PC-9 (cell line): ENCODE data around the gene UTS2R. TPM values are rescaled to one million over a fixed set of nuclear protein-coding genes. Genes with fewer than 3 reads are reported as not detected.

Experiments
- BruUV-seq: library from RNA; stranded (reverse); fragments of 400-500 nt; replicated peaks from 2 replicates; lab custom pipeline; 2021; lab: Mats Ljungman, UMichigan
- CTCF ChIA-PET: fragments of 300-600 bp; sonication (Branson Sonifier 250); formaldehyde crosslinking; loops from one replicate; lab custom pipeline; 2022; ENCODE audit warnings: antibody characterized with exemption; lab: Charles Lee
- POLR2A ChIA-PET: fragments of 300-600 bp; sonication (Branson Sonifier 250); formaldehyde crosslinking; loops from one replicate; lab custom pipeline; 2022; ENCODE audit warnings: antibody characterized with exemption; ENCODE audit not compliant: unreplicated experiment; lab: Charles Lee
- DNase-seq, 2 experiments: peaks; one replicate each; pipeline versions ENCODE4 v3.0.0 to v3.0.0-alpha.2; 2015 to 2022; ENCODE audit warnings: mixed read lengths in 1 of 2
- H2AFZ ChIP-seq: fragments of 200-600 bp; sonication (generic); 2 replicates; pipeline ENCODE4 v1.8.1; 2017; ENCODE audit warnings: antibody characterized with exemption
- H3F3A ChIP-seq: fragments of 200-600 bp; sonication (generic); 2 replicates; pipeline ENCODE4 v1.8.1; 2017; ENCODE audit warnings: antibody characterized with exemption, mild to moderate bottlenecking, low read depth; ENCODE audit not compliant: insufficient read depth
- H3K27ac ChIP-seq: fragments of 200-600 bp; sonication (generic); 2 replicates; pipeline ENCODE4 v1.6.1; 2016; ENCODE audit warnings: mixed run types
- H3K27me3 ChIP-seq: fragments of 200-600 bp; sonication (generic); 2 replicates; pipeline ENCODE4 v1.6.1; 2016; ENCODE audit warnings: low read depth, mixed run types; ENCODE audit not compliant: insufficient read depth
- H3K36me3 ChIP-seq: fragments of 200-600 bp; sonication (generic); 2 replicates; pipeline ENCODE4 v1.6.1; 2016; ENCODE audit warnings: low read depth, mixed run types
- H3K4me1 ChIP-seq: fragments of 200-600 bp; sonication (generic); replicated peaks from 2 replicates; pipeline ENCODE4 v1.6.1; 2016; ENCODE audit warnings: mixed run types; ENCODE audit not compliant: insufficient read depth
- H3K4me2 ChIP-seq: fragments of 200-600 bp; sonication (generic); 2 replicates; pipeline ENCODE4 v1.6.1; 2017; ENCODE audit warnings: mixed run types
- H3K4me3 ChIP-seq: fragments of 200-600 bp; sonication (generic); 2 replicates; pipeline ENCODE4 v1.6.1; 2016; ENCODE audit warnings: mixed run types
- H3K79me2 ChIP-seq: fragments of 200-600 bp; sonication (generic); 2 replicates; pipeline ENCODE4 v1.6.1; 2017; ENCODE audit warnings: low read depth, mixed run types
- H3K9me2 ChIP-seq: fragments of 200-600 bp; sonication (generic); 2 replicates; pipeline ENCODE4 v1.8.1; 2017; ENCODE audit warnings: mild to moderate bottlenecking; ENCODE audit not compliant: insufficient read depth
- H3K9me3 ChIP-seq: fragments of 200-600 bp; sonication (generic); 2 replicates; pipeline ENCODE4 v1.8.1; 2016; ENCODE audit warnings: low read depth; ENCODE audit not compliant: insufficient read depth
- H4K20me1 ChIP-seq: fragments of 200-600 bp; sonication (generic); 2 replicates; pipeline ENCODE4 v1.8.1; 2017; ENCODE audit not compliant: insufficient read depth
- EZH2 ChIP-seq: fragments of 200-600 bp; sonication (generic); IDR thresholded peaks from 2 replicates; pipeline ENCODE4 v1.8.0; 2017; ENCODE audit warnings: antibody characterized with exemption, low read depth
- intact Hi-C: fragments of 100-400 bp; cut with micrococcal nuclease; formaldehyde crosslinking; loops from one replicate; pipeline ENCODE4 v1.10.0; 2022; ENCODE audit not compliant: unreplicated experiment
- total RNA-seq: library from RNA; stranded (reverse); gene quantifications from 2 replicates; pipeline ENCODE4 v1.2.3, GENCODE V29; 2021
- TF ChIP-seq, protein P1 (sequence below): fragments of 200-600 bp; sonication (generic); conservative IDR thresholded peaks from 2 replicates; pipeline ENCODE4 v1.6.1; 2017; ENCODE audit warnings: mixed run types, antibody characterized with exemption, mild to moderate bottlenecking, moderate library complexity

Gene UTS2R
- total RNA-seq, 1 experiment from 2014 or later, result not detected

DNA sequence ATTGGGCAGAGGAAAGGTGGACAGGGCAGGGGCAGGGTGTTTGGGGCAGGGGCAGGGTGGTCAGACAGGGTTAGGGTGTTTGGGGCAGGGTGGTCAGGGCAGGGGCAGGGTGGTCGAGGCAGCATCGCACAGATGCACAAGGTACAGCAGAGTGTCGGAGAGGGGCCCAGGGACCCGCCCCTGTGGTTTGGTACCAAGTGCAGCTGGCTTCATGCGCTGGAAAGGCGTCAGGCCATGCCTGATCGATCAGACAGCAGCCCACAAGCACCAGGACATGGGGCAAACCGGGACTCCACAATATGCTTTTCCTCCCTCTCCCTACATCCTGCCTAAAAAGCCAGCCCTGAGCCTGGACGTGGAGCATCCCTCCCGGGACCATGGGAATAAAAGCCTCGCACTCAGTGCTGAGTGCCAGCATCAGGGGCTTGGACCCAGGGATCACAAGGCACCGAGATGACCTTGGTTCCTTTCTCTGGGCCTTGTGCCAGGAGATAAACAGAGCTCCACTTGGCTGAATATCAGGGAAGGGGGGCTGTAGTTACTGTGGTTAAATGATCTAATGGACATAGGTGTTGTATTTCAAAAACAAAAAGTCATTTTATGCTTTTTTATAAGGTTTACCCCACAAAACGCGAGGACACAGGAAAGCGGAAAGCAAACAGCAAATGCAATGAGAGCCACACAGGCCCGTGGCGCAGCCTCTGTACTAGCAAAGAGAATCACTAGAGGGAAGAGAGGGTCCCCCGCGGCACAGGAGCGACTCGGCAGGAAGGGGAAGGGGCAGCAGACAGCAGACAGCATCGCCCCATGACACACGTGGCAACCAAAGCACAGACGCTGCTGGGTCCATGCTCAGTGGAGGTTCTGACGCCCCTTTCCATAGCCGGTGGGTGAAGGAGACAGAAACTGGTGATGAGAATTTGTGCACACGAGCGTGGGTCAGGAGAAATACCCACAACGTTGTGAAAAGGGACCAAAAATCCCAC, 41.3 kb downstream of the UTS2R start:
- Histone ChIP-seq H3K9me3 (no peaks in the 10 kb centered on the region), H3F3A (no peaks in the 10 kb centered on the region), H3K27ac (no peak overlapping the region), H3K4me1 (no peaks in the 10 kb centered on the region), H3K4me2 (no peak overlapping the region), H3K9me2 (no peaks in the 10 kb centered on the region), H3K27me3 (no peaks in the 10 kb centered on the region), H3K4me3 (no peak overlapping the region), H2AFZ (no peak overlapping the region), H3K79me2 (0 out of 2 replicates have a peak, but pooled peaks cover 3% of the 10 kb centered on the region), H3K36me3 (no peaks in the 10 kb centered on the region), H4K20me1 (peaks cover 9% of the 10 kb centered on the region)
- BruUV-seq, result no TSS peak
- intact Hi-C loops, result loop anchor here (5.0 kb wide), 1 partner anchor 61 kb away; no protein-coding TSS in a partner anchor
- ChIA-PET POLR2A (no interaction called here), CTCF (interaction anchor here (0.6 kb wide), 1 partner anchor 43 kb away, joined by 3 read pairs; no protein-coding TSS in a partner anchor)
- no peak for DNase-seq
- no peak for TF ChIP-seq EZH2
- TF ChIP-seq, protein P1, sequence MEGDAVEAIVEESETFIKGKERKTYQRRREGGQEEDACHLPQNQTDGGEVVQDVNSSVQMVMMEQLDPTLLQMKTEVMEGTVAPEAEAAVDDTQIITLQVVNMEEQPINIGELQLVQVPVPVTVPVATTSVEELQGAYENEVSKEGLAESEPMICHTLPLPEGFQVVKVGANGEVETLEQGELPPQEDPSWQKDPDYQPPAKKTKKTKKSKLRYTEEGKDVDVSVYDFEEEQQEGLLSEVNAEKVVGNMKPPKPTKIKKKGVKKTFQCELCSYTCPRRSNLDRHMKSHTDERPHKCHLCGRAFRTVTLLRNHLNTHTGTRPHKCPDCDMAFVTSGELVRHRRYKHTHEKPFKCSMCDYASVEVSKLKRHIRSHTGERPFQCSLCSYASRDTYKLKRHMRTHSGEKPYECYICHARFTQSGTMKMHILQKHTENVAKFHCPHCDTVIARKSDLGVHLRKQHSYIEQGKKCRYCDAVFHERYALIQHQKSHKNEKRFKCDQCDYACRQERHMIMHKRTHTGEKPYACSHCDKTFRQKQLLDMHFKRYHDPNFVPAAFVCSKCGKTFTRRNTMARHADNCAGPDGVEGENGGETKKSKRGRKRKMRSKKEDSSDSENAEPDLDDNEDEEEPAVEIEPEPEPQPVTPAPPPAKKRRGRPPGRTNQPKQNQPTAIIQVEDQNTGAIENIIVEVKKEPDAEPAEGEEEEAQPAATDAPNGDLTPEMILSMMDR, result no peak

DNA sequence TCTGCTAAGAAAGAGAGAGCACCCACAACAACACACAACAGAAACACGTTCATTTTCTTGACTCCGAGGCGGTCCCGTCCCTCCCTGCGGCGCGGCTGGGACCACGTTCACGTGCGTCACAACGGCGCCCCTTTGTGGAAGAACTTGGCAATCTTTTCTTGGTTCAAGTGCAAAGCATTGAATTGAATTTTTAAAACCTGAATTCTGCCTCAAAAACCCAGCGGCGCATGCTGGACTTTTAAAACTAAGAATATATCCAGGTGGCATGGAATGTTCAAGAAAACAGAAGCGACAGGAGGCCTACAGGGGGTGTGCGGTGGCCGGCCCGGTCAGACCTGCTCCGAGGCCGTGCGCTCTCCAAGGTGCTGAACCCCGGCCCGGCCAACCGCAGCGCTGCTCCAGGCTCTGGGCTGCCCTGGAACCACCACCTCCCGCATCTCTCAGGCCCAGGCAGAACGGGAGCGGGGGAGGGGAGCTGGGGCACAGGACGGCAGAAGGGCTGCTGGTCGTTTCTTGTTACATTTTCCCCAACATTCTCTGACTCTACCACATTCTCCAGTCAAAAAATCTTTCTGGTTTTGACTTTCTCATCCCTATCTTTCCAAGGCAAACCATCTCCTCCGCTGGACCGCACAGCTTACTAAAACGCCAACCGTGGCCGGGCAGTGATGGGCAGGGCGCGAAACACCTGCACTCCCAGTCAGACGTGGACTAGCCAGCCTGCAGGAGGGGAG, 43.1 kb downstream of the UTS2R start:
- no peak for TF ChIP-seq EZH2
- TF ChIP-seq, protein P1, result peak; percentile 53; the same call in 1 of the 2 replicates
- no peak overlapping the region for H3K4me2 ChIP-seq
- CTCF ChIA-PET, result no interaction called here
- DNase-seq, result peak in 1 of 2 experiments; percentile 27
- 0 out of 2 replicates have a peak, but pooled peaks cover 3% of the 10 kb centered on the region for H3K79me2 ChIP-seq
- H3K4me1 ChIP-seq, result peaks cover 8% of the 10 kb centered on the region
- peaks cover 9% of the 10 kb centered on the region for H4K20me1 ChIP-seq
- intact Hi-C loops, result loop anchor here (5.0 kb wide), 2 partner anchors 62 to 138 kb away; no protein-coding TSS in a partner anchor
- H3K4me3 ChIP-seq, result no peak overlapping the region
- H3F3A ChIP-seq, result no peaks in the 10 kb centered on the region
- H3K36me3 ChIP-seq, result no peaks in the 10 kb centered on the region
- H3K9me2 ChIP-seq, result no peaks in the 10 kb centered on the region
- H3K9me3 ChIP-seq, result no peaks in the 10 kb centered on the region
- no peak overlapping the region for H3K27ac ChIP-seq
- no peaks in the 10 kb centered on the region for H3K27me3 ChIP-seq
- H2AFZ ChIP-seq, result no peak overlapping the region
- no TSS peak for BruUV-seq
- POLR2A ChIA-PET, result no interaction called here

DNA sequence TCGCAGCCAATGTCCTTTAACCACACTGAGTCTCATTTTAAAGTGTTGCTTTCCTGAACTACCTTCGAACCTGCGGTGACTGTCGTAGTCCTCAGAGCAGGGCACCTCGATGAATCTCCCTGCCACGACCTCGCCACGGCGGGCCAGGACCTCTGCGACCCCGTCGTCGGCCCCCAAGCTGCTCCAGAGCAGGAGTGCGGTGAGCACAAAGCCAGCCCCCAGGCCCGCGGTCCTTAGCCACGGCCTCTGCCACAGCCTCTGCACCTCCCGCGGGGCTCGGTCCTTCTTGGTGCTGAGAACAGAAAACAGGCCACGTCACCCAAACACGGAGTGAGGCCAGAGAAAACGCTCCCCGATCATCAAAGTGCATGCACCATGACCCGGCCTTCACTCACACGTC, 43.8 kb downstream of the UTS2R start:
- Histone ChIP-seq H3K27me3 (no peaks in the 10 kb centered on the region), H3K4me1 (peaks cover 9% of the 10 kb centered on the region), H3F3A (no peaks in the 10 kb centered on the region), H3K9me2 (no peaks in the 10 kb centered on the region), H3K4me2 (no peak overlapping the region), H3K79me2 (0 out of 2 replicates have a peak, but pooled peaks cover 3% of the 10 kb centered on the region), H2AFZ (no peak overlapping the region), H3K4me3 (no peak overlapping the region), H3K9me3 (no peaks in the 10 kb centered on the region), H4K20me1 (peaks cover 9% of the 10 kb centered on the region), H3K36me3 (0 out of 2 replicates have a peak, but pooled peaks cover 3% of the 10 kb centered on the region), H3K27ac (no peak overlapping the region)
- TF ChIP-seq, protein P1, result no peak
- TF ChIP-seq EZH2, result no peak
- BruUV-seq, result no TSS peak
- ChIA-PET POLR2A (no interaction called here), CTCF (no interaction called here)
- intact Hi-C loops, result loop anchor here (5.0 kb wide), 1 partner anchor 137 kb away; no protein-coding TSS in a partner anchor
- no peak for DNase-seq
